K562 (cell line): Measurements from ENCODE around the gene MICAL2. TPM values are rescaled to one million over a fixed set of nuclear protein-coding genes. Genes with fewer than 3 reads are reported as not detected.

Experiments
- ATAC-seq: fragments of 200-7000 bp; cut with Tn5 transposase; 3 replicates; pipeline ENCODE4 v1.9.1; 2020; ENCODE audit warnings: moderate library complexity
- BruUV-seq: library from RNA; stranded (reverse); fragments of 400-500 nt; replicated peaks from 2 replicates; lab custom pipeline; 2021; lab: Mats Ljungman, UMichigan
- CTCF ChIA-PET: fragments of 300-600 bp; formaldehyde crosslinking; extraction: SDS; loops from one replicate; lab custom pipeline; 2021; ENCODE audit warnings: low intra/inter-chr PET ratio; lab: Yijun Ruan, JAX
- POLR2A ChIA-PET: fragments of 300-600, 350-650 bp; sonication (Branson Sonifier 250); formaldehyde crosslinking; extraction: SDS; loops from one replicate; lab custom pipeline; 2021; ENCODE audit warnings: antibody characterized with exemption, inconsistent platforms; lab: Yijun Ruan, JAX
- DNase-seq, 4 experiments: peaks; one replicate each; pipeline versions ENCODE4 v3.0.0 to v3.0.0-alpha.2; 2011 to 2018; ENCODE audit warnings: low spot score in 3 of 4, mixed read lengths in 3 of 4; ENCODE audit errors: extremely low read depth in 1 of 4
- FAIRE-seq: peaks from 2 replicates; lab custom pipeline; 2011; peaks lifted over from hg19 to GRCh38; lab: Jason Lieb, UNC
- H2AFZ ChIP-seq: 2 replicates; pipeline ENCODE4 v1.6.0; 2011; ENCODE audit warnings: low read depth, low read length, control low read depth, inconsistent platforms
- H3K27ac ChIP-seq: fragments of 200-600 bp; 3 replicates; pipeline ENCODE4 v1.8.0; 2011; ENCODE audit warnings: low read depth, mild to moderate bottlenecking, control low read depth, inconsistent platforms, low read length, moderate library complexity, mixed read lengths; ENCODE audit errors: extremely low read depth
- H3K27me3 ChIP-seq, 2 experiments: fragments of 300-600 bp in 1 of 2; 2 replicates in 1 of 2; 3 replicates in 1 of 2; pipeline versions ENCODE4 v1.6.0 to v1.8.0; 2011; ENCODE audit warnings: inconsistent platforms in 2 of 2, low read length in 2 of 2, mild to moderate bottlenecking in 1 of 2, mixed read lengths in 1 of 2, moderate library complexity in 1 of 2; ENCODE audit not compliant: control insufficient read depth in 2 of 2, insufficient read depth in 2 of 2
- H3K36me3 ChIP-seq: fragments of 300-600 bp; 3 replicates; pipeline ENCODE4 v1.8.0; 2011; ENCODE audit warnings: mild to moderate bottlenecking, low read length, inconsistent platforms; ENCODE audit not compliant: control insufficient read depth, insufficient read depth
- H3K4me1 ChIP-seq, 2 experiments: fragments of 200-600 bp in 1 of 2; replicated peaks in 1 of 2; 2 replicates in 1 of 2; 3 replicates in 1 of 2; pipeline versions ENCODE4 v1.5.1 to v1.8.0; 2011; ENCODE audit warnings: inconsistent platforms in 2 of 2, low read length in 2 of 2, mild to moderate bottlenecking in 1 of 2, mixed read lengths in 1 of 2, moderate library complexity in 1 of 2; ENCODE audit not compliant: control insufficient read depth in 2 of 2, insufficient read depth in 2 of 2
- H3K4me2 ChIP-seq: 2 replicates; pipeline ENCODE4 v1.6.1; 2011; ENCODE audit warnings: low read length, control low read depth, inconsistent platforms, mixed read lengths; ENCODE audit not compliant: insufficient read depth
- H3K4me3 ChIP-seq: fragments of 200-600 bp; sonication (generic), shearing (Covaris generic); 2 replicates; pipeline ENCODE4 v1.5.1; 2016; ENCODE audit warnings: control low read depth, inconsistent platforms
- H3K79me2 ChIP-seq: fragments of 200-600 bp; 3 replicates; pipeline ENCODE4 v1.8.0; 2011; ENCODE audit warnings: low read length, inconsistent platforms; ENCODE audit not compliant: control insufficient read depth, insufficient read depth
- H3K9ac ChIP-seq, 2 experiments: 2 replicates each; pipeline versions ENCODE4 v1.6.0 to v1.6.1; 2011; ENCODE audit warnings: low read depth in 2 of 2, low read length in 2 of 2, control low read depth in 1 of 2, inconsistent platforms in 1 of 2, mild to moderate bottlenecking in 1 of 2, mixed read lengths in 1 of 2; ENCODE audit not compliant: insufficient read depth in 1 of 2
- H3K9me1 ChIP-seq: one replicate; pipeline ENCODE4 v1.6.0; 2011; ENCODE audit warnings: inconsistent platforms, mild to moderate bottlenecking, low read length, moderate library complexity; ENCODE audit not compliant: control insufficient read depth, insufficient read depth
- H3K9me3 ChIP-seq: replicated peaks from 2 replicates; pipeline ENCODE4 v1.5.1; 2011; ENCODE audit warnings: low read depth, low read length, inconsistent platforms; ENCODE audit not compliant: control insufficient read depth, insufficient read depth
- H4K20me1 ChIP-seq: replicated peaks from 2 replicates; pipeline ENCODE4 v1.6.1; 2011; ENCODE audit warnings: low read length, inconsistent platforms, mixed read lengths; ENCODE audit not compliant: control insufficient read depth, insufficient read depth
- CCNT2 ChIP-seq: IDR thresholded peaks from 2 replicates; pipeline ENCODE4 v1.6.1; 2011; ENCODE audit warnings: borderline replicate concordance, low read depth, mild to moderate bottlenecking, moderate library complexity, mixed read lengths, low read length; ENCODE audit not compliant: insufficient read length; ENCODE audit errors: extremely low read depth
- PKNOX1 ChIP-seq: fragments of 450-650 bp; IDR thresholded peaks from 2 replicates; pipeline ENCODE4 v1.6.1; 2016
- WGBS: fragments of 100-300 bp; shearing (Covaris generic); methylation state at CpG from one replicate; pipeline ENCODE4 v1.1.6; 2016; ENCODE audit warnings: low coverage, mixed read lengths; ENCODE audit not compliant: insufficient coverage; ENCODE audit errors: missing lambda C conversion rate; 5-methylcytosine and 5-hydroxymethylcytosine counted together
- in situ Hi-C: fragments of 300-500 bp; cut with MboI; formaldehyde crosslinking; loops from 4 replicates; pipeline ENCODE4 v1.15.0; 2018; ENCODE audit warnings: inconsistent platforms, mixed read lengths
- intact Hi-C: fragments of 100-400 bp; cut with micrococcal nuclease; formaldehyde crosslinking; loops from 2 replicates; pipeline ENCODE4 v1.14.2; 2022
- polyA plus RNA-seq, 8 experiments: library from polyadenylated mRNA; depleted of rRNA in 4 of 8; stranded (reverse) in 5 of 8; unstranded in 3 of 8; fragments of >200 nt; fragmentation: Nextera tagmentation in 2 of 8; fragmentation: Illumina TruSeq in 1 of 8; extraction: Ambion mirVana in 2 of 8; extraction: Trizol in 1 of 8; gene quantifications; 2 replicates each; pipeline versions ENCODE4 v1.2.1 to v1.2.3, GENCODE V29; 2011 to 2014; ENCODE audit warnings: inconsistent platforms in 1 of 8, missing spikeins in 1 of 8
- total RNA-seq, 7 experiments: library from RNA; depleted of rRNA in 6 of 7; stranded (reverse); fragments of >200 nt in 6 of 7; fragmentation: Illumina TruSeq in 2 of 7; extraction: Trizol in 2 of 7; gene quantifications; 2 replicates each; pipeline versions ENCODE4 v1.2.1 to v1.2.3, GENCODE V29; 2011 to 2021; ENCODE audit warnings: low replicate concordance in 1 of 7
- TF ChIP-seq, protein P1 (sequence below), 2 experiments: fragments of 450-650 bp in 1 of 2; sonication (generic) in 1 of 2; formaldehyde crosslinking in 1 of 2; IDR thresholded peaks in 1 of 2; conservative IDR thresholded peaks in 1 of 2; 2 replicates each; pipeline versions ENCODE4 v1.6.1 to v1.8.1; 2016 to 2023; ENCODE audit warnings: mild to moderate bottlenecking in 2 of 2, moderate library complexity in 2 of 2, inconsistent platforms in 1 of 2, missing genetic modification reagents in 1 of 2

MICAL2 gene
- total and polyA plus RNA-seq, 9 of the 15 experiments (the other 6 are each of a cell fraction or from before 2014, with no cell fraction given), result 4.7 to 64.2 (median 33.6) TPM

GRCh38 chr11:12212174-12212820, 101.9 kb downstream of the MICAL2 start:
- no TSS peak for BruUV-seq
- Histone ChIP-seq H3K27me3 (no peaks in the 10 kb centered on the region), H4K20me1 (no peaks in the 10 kb centered on the region), H3K4me2 (no peak overlapping the region), H3K9me1 (no peaks in the 10 kb centered on the region), H3K27ac (no peak overlapping the region), H3K4me1 (peaks cover 6 to 7% of the 10 kb centered on the region in 2 experiments; a peak in 4 of 5 replicates), H3K9me3 (no peaks in the 10 kb centered on the region), H3K36me3 (peaks cover 60% of the 10 kb centered on the region; the same call in 2 of the 3 replicates), H3K9ac (no peak overlapping the region), H3K79me2 (no peaks in the 10 kb centered on the region), H3K4me3 (no peak overlapping the region), H2AFZ (no peak overlapping the region)
- in situ Hi-C loops, result no loop called here
- no peak for ATAC-seq
- 78% methylated on average over 7 of the region's 7 CpGs for WGBS
- no peak for DNase-seq
- POLR2A ChIA-PET, result interaction anchor here (0.6 to 1.6 kb wide), 4 partner anchors 10 to 371 kb away, joined by 3 to 8 read pairs (median 4); partner anchors contain the start of gene USP47
- CTCF ChIA-PET, result no interaction called here
- FAIRE-seq, result no peak
- peak; percentile 15; the same call in 1 of the 2 replicates for TF ChIP-seq PKNOX1
- TF ChIP-seq, protein P1, sequence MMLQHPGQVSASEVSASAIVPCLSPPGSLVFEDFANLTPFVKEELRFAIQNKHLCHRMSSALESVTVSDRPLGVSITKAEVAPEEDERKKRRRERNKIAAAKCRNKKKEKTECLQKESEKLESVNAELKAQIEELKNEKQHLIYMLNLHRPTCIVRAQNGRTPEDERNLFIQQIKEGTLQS (IDR thresholded peaks at IDR 0.05), result peak; percentile 40; the same call in 1 of the 2 replicates
- TF ChIP-seq, protein P1 (CRISPR knock-in tag; conservative IDR thresholded peaks at IDR 0.05), result no peak
- no peak for TF ChIP-seq CCNT2
- intact Hi-C loops, result no loop called here
